ENCODE data around the gene FBLN2. TPM values are rescaled to one million over a fixed set of nuclear protein-coding genes. Genes with fewer than 3 reads are reported as not detected.

The FBLN2 gene
- total and polyA plus RNA-seq, 2 of the 4 experiments (the other 2 are of a cell fraction): 11.8 to 60.8 TPM

DNA sequence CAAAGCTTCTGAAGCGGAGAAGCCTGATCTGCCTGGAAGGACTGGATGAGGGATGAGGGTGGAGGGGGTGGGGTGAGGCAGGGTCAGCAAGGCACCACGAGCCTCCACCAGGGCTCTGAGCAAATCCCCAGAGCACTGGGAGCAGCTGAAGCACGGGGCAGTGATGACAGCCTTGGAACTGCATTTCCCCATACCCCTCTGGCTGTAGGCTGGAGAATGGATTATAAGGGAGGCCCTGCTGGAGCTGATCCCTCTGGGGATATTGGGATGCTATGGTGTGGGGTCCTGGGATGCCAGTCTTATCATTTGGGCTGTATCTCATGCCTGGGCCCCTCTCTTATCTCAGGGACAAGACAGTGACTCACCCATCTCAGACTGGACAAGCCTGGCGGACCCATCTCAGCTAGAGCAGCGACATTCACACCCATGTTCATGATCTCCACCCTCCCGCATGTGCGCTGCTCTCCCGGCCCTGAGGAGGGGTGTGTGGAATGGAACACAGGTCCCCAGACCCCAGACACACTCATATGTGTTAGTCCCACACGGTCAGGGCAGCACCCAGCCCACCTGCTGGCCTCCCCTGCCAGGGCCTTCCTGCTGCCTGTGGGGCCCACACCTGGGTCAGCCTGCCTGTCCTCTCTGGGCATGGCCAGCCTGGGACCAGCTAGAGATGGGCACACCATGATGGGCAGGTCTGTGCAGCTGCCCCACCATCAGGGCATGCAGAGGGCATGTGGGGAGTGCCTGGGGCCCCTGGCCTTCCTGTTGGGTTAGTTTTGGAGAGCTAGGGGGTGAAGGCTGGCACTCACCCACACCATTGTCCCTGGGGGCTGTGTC lies 97.1 kb downstream of the FBLN2 start:
- Histone ChIP-seq H3K79me1 (ENCODE audit: low read depth in 1 of 2, low read length in 2 of 2) (no peaks in the 10 kb centered on the region), H2BK5ac (ENCODE audit: low read depth, low read length, poor library complexity, severe bottlenecking) (no peak overlapping the region), H3K27me3 (ENCODE audit: control insufficient read depth, insufficient read depth, low read length) (no peaks in the 10 kb centered on the region; the same call in 1 of the 2 replicates), H2AFZ (replicated peaks; ENCODE audit: low read length, poor library complexity) (no peak overlapping the region), H3K4me3 (ENCODE audit: insufficient read depth, low read depth, low read length) (no peak overlapping the region), H3K9ac (ENCODE audit: low read depth, low read length) (no peak overlapping the region), H3K4me1 (ENCODE audit: control insufficient read depth, insufficient read depth, low read length) (peaks cover 1% of the 10 kb centered on the region; the same call in 1 of the 2 replicates), H4K8ac (ENCODE audit: low read depth in 2 of 2, low read length in 2 of 2) (no peak overlapping the region), H2BK120ac (ENCODE audit: low read depth, low read length) (no peak overlapping the region), H3K9me1 (ENCODE audit: insufficient read depth, low read length) (peaks cover 5% of the 10 kb centered on the region; the same call in 1 of the 2 replicates), H4K91ac (ENCODE audit: insufficient read depth, low read depth, low read length) (no peak overlapping the region), H2BK20ac (ENCODE audit: low read depth, low read length) (no peak overlapping the region), H3K14ac (replicated peaks; ENCODE audit: low read depth, low read length) (no peak overlapping the region), H4K5ac (ENCODE audit: low read depth, low read length) (no peak overlapping the region), H3K4me2 (ENCODE audit: low read depth, low read length) (no peak overlapping the region), H3K4ac (ENCODE audit: low read depth, low read length) (no peak overlapping the region), H4K20me1 (ENCODE audit: insufficient read depth, low read length) (0 out of 2 replicates have a peak, but pooled peaks cover 3% of the 10 kb centered on the region), H3K18ac (ENCODE audit: low read depth, low read length) (no peak overlapping the region), H3K23ac (ENCODE audit: low read depth, low read length) (no peak overlapping the region), H3K36me3 (ENCODE audit: control insufficient read depth, insufficient read depth, low read length) (no peaks in the 10 kb centered on the region), H2AK5ac (ENCODE audit: low read depth, low read length) (no peak overlapping the region), H2BK15ac (ENCODE audit: low read depth, low read length) (no peak overlapping the region), H3K9me3 (ENCODE audit: control insufficient read depth, insufficient read depth, low read length) (no peaks in the 10 kb centered on the region), H3K56ac (ENCODE audit: extremely low read depth, insufficient read depth, low read length) (no peak overlapping the region), H3K27ac (ENCODE audit: insufficient read depth, low read length) (no peak overlapping the region), H2AK9ac (replicated peaks; ENCODE audit: low read depth, low read length, poor library complexity) (no peak overlapping the region)
- POLR2A ChIA-PET (ENCODE audit: unreplicated experiment): no interaction called here
- TF ChIP-seq, protein P1, sequence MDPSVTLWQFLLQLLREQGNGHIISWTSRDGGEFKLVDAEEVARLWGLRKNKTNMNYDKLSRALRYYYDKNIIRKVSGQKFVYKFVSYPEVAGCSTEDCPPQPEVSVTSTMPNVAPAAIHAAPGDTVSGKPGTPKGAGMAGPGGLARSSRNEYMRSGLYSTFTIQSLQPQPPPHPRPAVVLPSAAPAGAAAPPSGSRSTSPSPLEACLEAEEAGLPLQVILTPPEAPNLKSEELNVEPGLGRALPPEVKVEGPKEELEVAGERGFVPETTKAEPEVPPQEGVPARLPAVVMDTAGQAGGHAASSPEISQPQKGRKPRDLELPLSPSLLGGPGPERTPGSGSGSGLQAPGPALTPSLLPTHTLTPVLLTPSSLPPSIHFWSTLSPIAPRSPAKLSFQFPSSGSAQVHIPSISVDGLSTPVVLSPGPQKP (IDR thresholded peaks at IDR 0.05; ENCODE audit: borderline replicate concordance, low read depth, low read length): no peak
- TF ChIP-seq POLR2A (IDR thresholded peaks at IDR 0.05; ENCODE audit: low read depth, low read length) (no peak), MAZ (IDR thresholded peaks at IDR 0.05; ENCODE audit: borderline replicate concordance, low read depth, low read length) (no peak), CHD1 (IDR thresholded peaks at IDR 0.05; ENCODE audit: low read depth, low read length) (no peak), MAFK (IDR thresholded peaks at IDR 0.05; ENCODE audit: low read depth, low read length) (no peak), SMC3 (IDR thresholded peaks at IDR 0.05; ENCODE audit: low read depth, low read length) (no peak), CEBPB (IDR thresholded peaks at IDR 0.05; ENCODE audit: low read depth, low read length) (no peak), NFE2L2 (IDR thresholded peaks at IDR 0.05; ENCODE audit: low read depth, low read length) (no peak), BHLHE40 (IDR thresholded peaks at IDR 0.05; ENCODE audit: low read depth, low read length) (no peak), FOS (IDR thresholded peaks at IDR 0.05; ENCODE audit: low read depth, low read length) (no peak), RFX5 (IDR thresholded peaks at IDR 0.05; ENCODE audit: low read depth, low read length) (no peak)
- TF ChIP-seq, protein P2, sequence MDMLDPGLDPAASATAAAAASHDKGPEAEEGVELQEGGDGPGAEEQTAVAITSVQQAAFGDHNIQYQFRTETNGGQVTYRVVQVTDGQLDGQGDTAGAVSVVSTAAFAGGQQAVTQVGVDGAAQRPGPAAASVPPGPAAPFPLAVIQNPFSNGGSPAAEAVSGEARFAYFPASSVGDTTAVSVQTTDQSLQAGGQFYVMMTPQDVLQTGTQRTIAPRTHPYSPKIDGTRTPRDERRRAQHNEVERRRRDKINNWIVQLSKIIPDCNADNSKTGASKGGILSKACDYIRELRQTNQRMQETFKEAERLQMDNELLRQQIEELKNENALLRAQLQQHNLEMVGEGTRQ (IDR thresholded peaks at IDR 0.05; ENCODE audit: low read depth, low read length): no peak
- dilution Hi-C loops (cut with HindIII; ENCODE audit: low sequenced_read_pairs, unreplicated experiment): no loop called here
- ATAC-seq (ENCODE audit: low read depth) (no peak), DNase-seq (no peak)
- BruUV-seq (replicated peaks): no TSS peak
- in situ Hi-C loops (cut with MboI; ENCODE audit: low sequenced_read_pairs): loop anchor here (5.0 to 10.0 kb wide), 2 partner anchors 149 to 561 kb away; no protein-coding TSS in a partner anchor
- no CpG with 5 or more reads among the region's 9 CpGs for WGBS, 2 experiments (ENCODE audit: extremely low coverage in 2 of 2, insufficient read length in 1 of 2)
- CTCF ChIA-PET: interaction anchor here (1.0 to 3.0 kb wide), 3 partner anchors 112 to 152 kb away, joined by 5 to 13 read pairs (median 6); no protein-coding TSS in a partner anchor
- intact Hi-C loops (cut with micrococcal nuclease): loop anchor here (5.0 to 10.0 kb wide), 2 partner anchors 71 to 664 kb away; no protein-coding TSS in a partner anchor

Measured in IMR-90 (cell line).